HL-60/S4 treated with phorbol 12-myristate 13-acetate at 8.2 ng/mL for 4 days and 3 days (cell line): ENCODE results near the gene CELSR1.
"Not testable (repeated sequence)": the region's sequence is repeated elsewhere in the genome, so short reads cannot be mapped to it uniquely, and the experiment has no call there.

Source experiments
- in situ Hi-C: fragments of 300-500 bp; cut with MboI; formaldehyde crosslinking; loops from 2 replicates; pipeline ENCODE4 v1.15.0; 2022; ENCODE audit warnings: low sequenced_read_pairs

CELSR1 gene

DNA sequence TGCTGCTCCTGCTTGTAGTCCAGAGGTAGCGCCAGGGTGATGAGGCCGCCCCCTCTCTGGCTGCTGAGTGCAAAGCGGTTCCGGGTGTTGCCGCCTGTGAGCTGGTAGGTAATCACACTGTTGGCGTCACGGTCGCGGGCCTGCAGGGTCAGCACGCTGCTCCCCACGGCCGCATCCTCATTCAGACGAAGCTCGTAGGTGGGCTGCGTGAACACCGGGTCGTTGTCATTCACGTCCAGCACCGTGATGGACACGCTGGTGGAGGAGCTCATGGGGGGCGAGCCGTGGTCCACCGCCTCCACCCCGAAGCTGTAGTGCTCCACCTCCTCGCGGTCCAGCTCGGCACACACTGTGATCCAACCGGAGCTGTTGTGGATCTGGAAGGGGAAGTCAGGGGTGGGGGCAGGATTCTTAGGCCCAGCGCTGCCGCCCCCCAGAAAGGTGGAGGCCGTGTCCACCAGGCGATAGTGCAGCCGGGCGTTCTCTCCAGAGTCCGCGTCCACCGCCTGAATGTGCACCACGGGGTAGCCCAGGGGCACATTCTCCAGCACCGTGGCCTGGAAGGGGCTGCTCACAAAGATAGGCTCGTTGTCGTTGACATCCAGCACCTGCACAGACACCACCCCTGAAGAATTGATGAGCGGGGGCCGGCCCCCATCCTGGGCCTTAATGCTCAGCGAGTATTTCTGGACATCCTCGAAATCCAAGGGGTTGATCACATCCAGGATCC, 2.4 kb downstream of the CELSR1 start:
- in situ Hi-C loops: no loop called here

- in situ Hi-C loops: no loop called here
Measured at GRCh38 chr22:46534177-46534776, 3.1 kb downstream of the CELSR1 start.

GRCh38 chr22:46533070-46533833, 4.2 kb downstream of the CELSR1 start:
- in situ Hi-C loops: no loop called here

DNA sequence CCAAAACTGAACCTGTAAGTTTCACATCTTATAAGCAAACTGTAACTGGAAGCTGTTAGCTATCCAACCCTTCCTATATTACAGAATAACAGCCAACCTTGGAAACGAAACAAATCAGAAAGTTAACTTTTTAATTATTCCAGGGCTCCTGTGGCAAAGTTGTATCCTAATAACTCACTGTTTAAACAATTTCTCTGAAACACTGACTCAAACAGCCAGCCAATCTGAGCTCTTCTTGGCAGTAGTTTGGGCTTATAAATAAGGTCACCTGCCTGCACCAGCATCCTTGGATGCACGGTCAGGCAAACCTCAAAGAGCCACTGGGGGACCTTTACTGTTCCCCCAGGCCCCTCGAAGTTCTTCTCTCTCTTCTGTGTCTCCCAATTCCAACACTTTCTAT, 5.0 kb downstream of the CELSR1 start:
- in situ Hi-C loops: no loop called here

GRCh38 chr22:46531581-46532175, 5.7 kb downstream of the CELSR1 start:
- in situ Hi-C loops: no loop called here

- in situ Hi-C loops: no loop called here
Measured at GRCh38 chr22:46528121-46528610, 9.3 kb downstream of the CELSR1 start.

GRCh38 chr22:46526244-46526839, 11.1 kb downstream of the CELSR1 start:
- in situ Hi-C loops: no loop called here

DNA sequence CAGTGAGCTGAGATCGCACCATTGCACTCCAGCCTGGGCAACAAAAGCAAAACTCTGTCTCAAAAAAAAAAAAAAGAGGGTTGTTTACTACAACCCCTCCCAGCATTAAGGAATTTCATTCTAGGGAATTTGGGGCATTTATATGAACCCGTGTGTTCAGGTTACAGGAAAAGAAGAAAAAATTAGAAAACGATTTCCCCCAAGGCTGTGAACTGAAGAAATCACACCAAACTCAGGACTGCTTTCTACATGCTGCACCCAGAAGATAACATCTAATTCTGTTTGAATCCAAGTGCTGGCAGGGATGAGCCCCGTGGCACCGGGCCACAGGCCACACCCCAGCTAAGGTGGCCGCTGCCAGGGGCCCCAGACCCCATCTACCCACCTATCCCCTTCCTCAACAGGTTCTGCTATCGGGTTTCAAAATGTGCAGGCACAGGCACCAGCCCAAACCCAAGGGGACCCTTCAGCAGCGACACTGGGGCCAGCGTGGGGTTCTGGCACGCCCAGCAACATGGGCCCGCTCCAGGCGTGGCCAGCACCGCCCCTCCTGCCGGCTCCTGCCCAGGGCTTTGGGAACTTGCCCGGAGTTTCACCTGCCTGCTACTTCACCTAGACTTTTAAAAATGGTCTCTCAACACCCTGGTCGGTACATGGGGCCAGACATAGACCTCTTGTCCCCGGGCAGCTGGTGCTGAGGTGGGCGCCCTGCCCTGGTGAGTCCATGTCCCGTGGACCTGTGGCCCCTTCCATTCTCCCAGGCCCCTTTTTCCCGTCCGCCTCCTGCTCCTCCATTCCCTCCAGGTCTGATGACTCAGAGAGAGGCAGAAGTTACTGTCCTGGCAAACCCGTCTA, 11.8 kb downstream of the CELSR1 start:
- in situ Hi-C loops: no loop called here

DNA sequence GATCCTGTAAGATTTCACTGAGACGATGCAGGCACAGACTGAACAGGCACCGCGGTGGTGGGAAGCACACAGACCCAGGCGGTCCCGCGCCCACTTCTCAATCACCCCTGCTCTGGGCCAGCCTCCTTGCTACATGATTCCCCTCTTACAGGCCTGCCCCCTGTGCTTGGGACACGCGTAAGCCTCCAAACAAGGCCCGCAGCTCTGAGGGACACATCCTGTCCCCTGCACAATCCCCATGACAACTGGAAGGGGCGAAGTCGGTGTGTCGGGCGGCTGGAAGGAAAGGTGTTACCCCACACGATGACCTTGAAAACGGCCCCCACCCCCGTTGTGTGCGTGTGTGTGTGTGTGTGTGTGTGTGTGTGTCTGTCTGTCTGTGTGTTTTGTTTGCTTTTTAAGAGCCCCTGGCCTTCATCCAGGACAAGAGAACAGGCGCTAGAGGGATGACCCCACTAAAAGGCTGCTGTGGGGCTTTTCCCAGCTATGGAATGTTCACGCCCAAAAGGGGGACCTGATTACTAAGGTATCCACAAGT, 13.1 kb downstream of the CELSR1 start:
- in situ Hi-C loops: no loop called here

DNA sequence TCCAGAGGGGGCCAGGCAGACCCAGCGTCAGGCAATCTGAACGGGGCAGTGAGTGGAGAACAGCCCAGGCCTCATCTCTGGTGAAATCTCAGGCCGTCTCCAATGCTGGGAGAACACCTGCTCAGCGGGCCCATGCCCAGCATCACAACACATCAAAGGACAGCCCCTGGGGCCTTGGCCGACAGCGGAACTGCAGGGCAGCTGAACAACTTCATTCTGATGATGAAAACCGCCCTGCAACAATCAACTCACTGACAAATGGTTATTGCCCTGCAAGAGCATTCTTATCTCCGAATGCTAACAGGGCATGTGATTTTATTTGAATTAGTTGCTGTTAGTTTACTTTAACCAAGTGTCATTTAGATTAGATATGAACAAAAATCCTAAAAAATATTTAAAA, 14.6 kb downstream of the CELSR1 start:
- in situ Hi-C loops: no loop called here

- in situ Hi-C loops: no loop called here
Measured at GRCh38 chr22:46521994-46522393, 15.4 kb downstream of the CELSR1 start.

DNA sequence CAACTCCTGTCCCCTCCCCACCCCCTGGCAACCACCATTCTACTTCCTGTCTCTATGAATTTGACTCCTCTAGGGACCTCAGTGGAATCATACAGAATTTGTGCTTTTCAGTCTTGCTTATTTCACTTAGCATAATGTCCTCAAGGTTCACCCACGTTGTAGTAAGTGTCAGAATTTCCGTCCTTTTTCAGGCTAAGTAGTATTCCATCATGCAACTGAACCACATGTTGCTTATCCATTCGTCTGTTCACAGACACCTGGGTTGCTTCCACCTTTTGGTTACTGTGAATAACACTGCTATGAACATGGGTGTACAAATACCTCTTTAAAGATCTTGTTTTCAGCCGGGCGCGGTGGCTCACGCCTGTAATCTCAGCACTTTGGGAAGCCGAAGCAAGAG, 16.5 kb downstream of the CELSR1 start:
- in situ Hi-C loops: no loop called here

GRCh38 chr22:46519377-46519776, 18.0 kb downstream of the CELSR1 start:
- in situ Hi-C loops: no loop called here

DNA sequence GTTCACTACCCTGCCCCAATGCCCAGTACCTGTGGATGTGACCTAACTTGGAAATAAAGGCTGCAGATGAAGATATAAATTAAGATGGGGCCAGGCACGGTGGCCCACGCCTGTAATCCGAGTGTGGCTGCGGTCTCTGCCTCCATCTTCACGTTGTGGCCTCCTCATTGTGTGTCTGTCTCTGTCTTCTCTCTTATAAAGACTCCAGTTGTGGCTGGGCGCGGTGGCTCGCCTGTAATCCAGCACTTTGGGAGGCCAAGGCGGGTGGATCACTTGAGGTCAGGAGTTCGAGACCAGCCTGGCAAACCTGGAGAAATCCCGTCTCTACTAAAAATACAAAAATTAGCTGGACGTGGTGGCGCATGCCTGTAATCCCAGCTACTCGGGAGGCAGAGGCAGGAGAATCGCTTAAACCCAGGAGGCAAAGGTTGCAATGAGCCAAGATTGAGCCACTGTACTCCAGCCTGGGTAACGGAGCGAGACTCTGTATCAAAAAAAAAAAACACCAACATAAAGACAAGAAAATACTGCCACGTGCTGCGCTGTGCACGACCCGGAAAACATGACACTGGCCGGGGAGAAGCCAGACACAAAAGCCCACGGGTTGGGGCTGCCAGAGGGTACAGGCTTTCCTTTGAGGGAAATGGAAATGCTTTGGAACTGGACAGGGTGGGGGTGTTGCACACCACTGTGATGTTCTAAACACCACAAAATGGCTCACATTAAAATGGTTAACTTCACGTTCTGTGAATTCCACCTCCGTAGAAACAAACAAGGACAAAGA, 18.7 kb downstream of the CELSR1 start:
- in situ Hi-C loops: no loop called here

GRCh38 chr22:46518038-46518437, 19.4 kb downstream of the CELSR1 start:
- in situ Hi-C loops: no loop called here

DNA sequence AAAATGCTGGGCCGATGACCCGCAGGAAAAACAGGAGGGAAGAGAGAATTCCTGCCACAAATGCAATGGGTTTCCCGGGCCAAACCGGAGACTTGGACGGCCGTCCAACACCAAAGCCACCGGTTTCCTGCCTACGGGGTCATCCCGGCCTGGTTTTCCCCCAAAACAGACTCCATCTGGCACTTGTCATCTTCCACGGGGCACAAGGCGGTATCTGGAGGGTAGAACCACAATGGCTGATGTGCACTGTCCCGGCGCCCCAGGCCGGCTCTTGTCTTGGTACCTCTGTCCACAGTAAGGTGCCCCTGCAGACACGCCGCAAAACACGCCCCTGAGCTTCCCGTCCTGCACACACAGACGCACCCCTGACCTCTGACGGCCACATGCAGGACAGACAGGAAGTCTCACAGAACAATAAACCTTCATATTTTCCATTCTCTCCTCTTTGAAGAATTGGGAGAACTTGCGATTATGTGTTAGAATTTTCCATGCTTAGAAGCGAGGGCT, 20.1 kb downstream of the CELSR1 start:
- in situ Hi-C loops: no loop called here

DNA sequence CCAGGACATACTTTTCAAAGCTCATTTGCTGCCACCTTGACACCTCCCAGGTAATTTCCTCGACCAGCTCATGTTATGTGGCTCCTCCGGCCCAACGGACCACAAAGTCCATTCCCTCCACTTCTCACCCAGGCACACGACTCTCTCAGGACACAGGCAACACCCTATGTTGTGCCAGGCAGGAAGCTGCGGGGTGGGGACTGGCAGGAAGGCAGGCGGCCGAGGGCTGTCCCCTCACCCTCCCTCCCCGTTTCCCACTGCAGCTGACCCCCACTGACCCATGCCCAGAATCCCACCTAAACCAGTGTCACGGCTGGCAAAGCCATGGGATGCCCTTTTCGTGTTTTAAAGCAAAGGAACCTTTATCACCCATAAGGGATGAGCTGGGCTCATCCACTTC, 20.8 kb downstream of the CELSR1 start:
- in situ Hi-C loops: no loop called here

GRCh38 chr22:46516112-46516487, 21.3 kb downstream of the CELSR1 start:
- in situ Hi-C loops: not testable (repeated sequence)
